Endothelial cell (in vitro differentiated cells): Measurements from ENCODE around the gene RALBP1. TPM values are rescaled to one million over a fixed set of nuclear protein-coding genes. Genes with fewer than 3 reads are reported as not detected.

Experiments used
- DNase-seq: peaks from one replicate; pipeline ENCODE4 v3.0.0; 2021; ENCODE audit warnings: low spot score
- H3K27ac Mint-ChIP-seq: one replicate; pipeline ENCODE4 v1.8.0; 2021; ENCODE audit warnings: mixed read lengths, inconsistent platforms; ENCODE audit not compliant: unreplicated experiment
- H3K27me3 Mint-ChIP-seq: one replicate; pipeline ENCODE4 v1.8.0; 2021; ENCODE audit warnings: mild to moderate bottlenecking, moderate library complexity, mixed read lengths, inconsistent platforms; ENCODE audit not compliant: unreplicated experiment
- H3K36me3 Mint-ChIP-seq: one replicate; pipeline ENCODE4 v1.8.0; 2021; ENCODE audit warnings: mild to moderate bottlenecking, low read depth, mixed read lengths, inconsistent platforms; ENCODE audit not compliant: unreplicated experiment
- H3K4me1 Mint-ChIP-seq: one replicate; pipeline ENCODE4 v1.8.0; 2021; ENCODE audit warnings: mild to moderate bottlenecking, mixed read lengths, inconsistent platforms; ENCODE audit not compliant: unreplicated experiment
- H3K4me3 Mint-ChIP-seq: one replicate; pipeline ENCODE4 v1.8.0; 2021; ENCODE audit warnings: mild to moderate bottlenecking, mixed read lengths, inconsistent platforms; ENCODE audit not compliant: unreplicated experiment
- H3K9me3 Mint-ChIP-seq: one replicate; pipeline ENCODE4 v1.8.0; 2021; ENCODE audit warnings: mixed read lengths, inconsistent platforms; ENCODE audit not compliant: unreplicated experiment
- CTCF ChIP-seq: fragments of 200-600 bp; sonication (generic); IDR thresholded peaks from one replicate; pipeline ENCODE4 v1.5.0; 2021; ENCODE audit warnings: antibody characterized with exemption; ENCODE audit not compliant: unreplicated experiment
- total RNA-seq: library from RNA; stranded (reverse); fragmentation: NEBNext Ultra II Directional; extraction: Animal tissue kit (Norgen Biotek cat#: 25700); gene quantifications from one replicate; pipeline ENCODE4 v1.2.1, GENCODE V29; 2021; ENCODE audit not compliant: unreplicated experiment

The RALBP1 gene
- total RNA-seq, 1 donor from 2014 or later = 56.8 TPM

DNA sequence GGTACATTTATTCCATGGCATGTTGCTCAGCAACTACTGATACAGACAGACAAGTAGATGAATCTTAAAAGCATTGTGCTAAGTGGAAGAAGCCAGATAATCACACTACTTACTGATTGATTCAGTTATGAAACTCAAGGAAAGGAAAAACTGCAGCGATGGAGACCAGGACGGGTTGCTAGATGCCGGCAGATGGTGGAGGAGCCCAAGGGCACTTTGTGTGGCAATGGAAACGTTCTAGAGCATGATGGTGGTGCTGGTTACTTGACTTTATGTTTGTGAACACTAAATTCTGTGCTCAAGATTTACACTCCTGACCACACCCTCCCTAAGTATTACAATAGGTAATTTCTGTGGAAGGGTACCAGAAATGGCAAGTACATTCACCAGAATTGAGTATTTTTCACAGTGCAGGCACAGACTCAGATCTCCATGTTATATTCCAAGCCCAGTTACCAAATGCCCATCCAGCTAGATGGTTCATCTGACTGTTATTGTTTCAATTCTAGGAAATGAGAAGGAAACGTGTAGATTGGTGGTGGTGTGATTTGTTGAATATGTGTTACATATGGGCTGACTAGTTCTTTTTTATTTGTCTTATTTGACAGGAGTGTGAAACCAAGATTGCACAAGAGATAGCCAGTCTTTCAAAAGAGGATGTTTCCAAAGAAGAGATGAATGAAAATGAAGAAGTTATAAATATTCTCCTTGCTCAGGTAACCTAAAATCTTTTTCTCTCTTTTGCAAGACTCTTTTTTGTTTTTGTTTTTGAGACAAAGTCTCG lies 55.1 kb downstream of the RALBP1 start:
- Mint-ChIP-seq H3K9me3 (no peaks in the 10 kb centered on the region), H3K4me1 (no peaks in the 10 kb centered on the region), H3K4me3 (no peak overlapping the region), H3K27ac (no peak overlapping the region), H3K36me3 (peaks cover 43% of the 10 kb centered on the region), H3K27me3 (no peaks in the 10 kb centered on the region)
- no peak for TF ChIP-seq CTCF
- no peak for DNase-seq

- no peak overlapping the region for H3K4me3 Mint-ChIP-seq
- no peaks in the 10 kb centered on the region for H3K9me3 Mint-ChIP-seq
- peaks cover 41% of the 10 kb centered on the region for H3K36me3 Mint-ChIP-seq
- TF ChIP-seq CTCF = no peak
- no peak for DNase-seq
- H3K27ac Mint-ChIP-seq = no peak overlapping the region
- H3K27me3 Mint-ChIP-seq = peaks cover 3% of the 10 kb centered on the region
- H3K4me1 Mint-ChIP-seq = no peaks in the 10 kb centered on the region
These were observed 56.6 kb downstream of the RALBP1 start for GRCh38 chr18:9531791-9532410.

GRCh38 chr18:9534844-9535243 lies 59.5 kb downstream of the RALBP1 start:
- Mint-ChIP-seq H3K27ac (no peak overlapping the region), H3K36me3 (peaks cover 23% of the 10 kb centered on the region)

GRCh38 chr18:9535430-9535991 lies 60.2 kb downstream of the RALBP1 start:
- H3K4me1 Mint-ChIP-seq = no peaks in the 10 kb centered on the region
- no peak for DNase-seq
- H3K27ac Mint-ChIP-seq = no peak overlapping the region
- no peaks in the 10 kb centered on the region for H3K9me3 Mint-ChIP-seq
- TF ChIP-seq CTCF = no peak
- H3K27me3 Mint-ChIP-seq = peaks cover 3% of the 10 kb centered on the region
- H3K36me3 Mint-ChIP-seq = peaks cover 23% of the 10 kb centered on the region
- H3K4me3 Mint-ChIP-seq = no peak overlapping the region

More at GRCh38 chr18:9534844-9535243, 59.5 kb downstream of the RALBP1 start:
- no peaks in the 10 kb centered on the region for H3K4me1 Mint-ChIP-seq
- peaks cover 3% of the 10 kb centered on the region for H3K27me3 Mint-ChIP-seq
- H3K4me3 Mint-ChIP-seq = no peak overlapping the region
- no peak for DNase-seq
- no peak for TF ChIP-seq CTCF
- no peaks in the 10 kb centered on the region for H3K9me3 Mint-ChIP-seq
